ENCODE measurements around the gene WRNIP1. TPM values are rescaled to one million over a fixed set of nuclear protein-coding genes. Genes with fewer than 3 reads are reported as not detected.

Gene WRNIP1
- total and polyA plus RNA-seq, 9 of the 15 experiments (the other 6 are each of a cell fraction or from before 2014, with no cell fraction given), result 13.2 to 63.6 (median 48.6) TPM

DNA sequence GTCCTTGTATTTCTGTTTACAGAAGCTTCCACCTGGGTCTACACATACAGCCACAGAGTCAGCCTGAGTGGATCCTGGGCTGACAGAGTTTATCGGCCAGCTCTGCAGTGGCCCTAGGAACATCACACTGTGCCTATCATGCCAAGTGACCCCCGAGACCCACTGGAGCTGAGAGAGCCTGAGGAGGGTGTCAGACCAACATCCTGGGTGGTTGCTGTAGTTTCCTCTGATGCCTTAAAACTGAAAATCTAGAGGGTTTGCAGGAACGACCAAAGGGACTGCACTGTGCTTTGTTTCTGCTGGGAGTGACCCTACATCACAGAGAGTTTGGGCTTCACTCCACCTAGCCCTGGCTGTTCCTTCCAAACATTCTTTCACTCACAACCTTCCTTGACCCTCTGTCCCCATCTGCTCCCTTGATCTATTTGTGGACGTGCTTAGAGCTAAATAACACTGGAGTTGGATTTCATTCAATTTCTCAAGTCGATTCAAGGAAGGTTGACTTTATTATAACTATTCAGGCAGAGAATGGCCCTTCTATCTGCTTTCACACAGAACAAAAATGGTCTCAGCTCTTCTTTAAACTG is 32.6 kb upstream of the WRNIP1 start (continued):
- TF ChIP-seq ZNF212 (CRISPR knock-in tag; IDR thresholded peaks at IDR 0.05) (0 out of 2 replicates have a peak, but pooled peaks have one; percentile 34), CAMTA2 (CRISPR knock-in tag; conservative IDR thresholded peaks at IDR 0.05) (0 out of 2 replicates have a peak, but pooled peaks have one; percentile 31), HMG20B (CRISPR knock-in tag; IDR thresholded peaks at IDR 0.05) (no peak), ZC3H11A (IDR thresholded peaks at IDR 0.05; ENCODE audit: low read depth, low read length) (no peak), ZNF583 (CRISPR knock-in tag; IDR thresholded peaks at IDR 0.05) (0 out of 2 replicates have a peak, but pooled peaks have one; percentile 61), CBX1 (IDR thresholded peaks at IDR 0.05; ENCODE audit: low read depth) (no peak), HOMEZ (CRISPR knock-in tag; IDR thresholded peaks at IDR 0.05) (0 out of 2 replicates have a peak, but pooled peaks have one; percentile 12), SMAD4 (CRISPR knock-in tag; conservative IDR thresholded peaks at IDR 0.05) (0 out of 2 replicates have a peak, but pooled peaks have one; percentile 23), RBM22 (IDR thresholded peaks at IDR 0.05; ENCODE audit: low read depth, low read length, poor library complexity, severe bottlenecking) (no peak), KLF6 (CRISPR knock-in tag; IDR thresholded peaks at IDR 0.05; ENCODE audit: borderline replicate concordance) (no peak), OTX1 (CRISPR knock-in tag; IDR thresholded peaks at IDR 0.05) (0 out of 2 replicates have a peak, but pooled peaks have one; percentile 52), SP2 (IDR thresholded peaks at IDR 0.05; ENCODE audit: extremely low read depth, low read depth, low read length, poor library complexity, severe bottlenecking) (no peak), MAZ (CRISPR knock-in tag; conservative IDR thresholded peaks at IDR 0.05 in 1 of 2, IDR thresholded peaks at IDR 0.05 in 1 of 2) (0 out of 4 replicates have a peak, but pooled peaks of 1 of the 2 experiments have one; percentile 38), DMBX1 (CRISPR knock-in tag; IDR thresholded peaks at IDR 0.05; ENCODE audit: borderline replicate concordance) (peak; percentile 25; the same call in 1 of the 2 replicates), SRSF9 (IDR thresholded peaks at IDR 0.05; ENCODE audit: borderline replicate concordance, low read depth, low read length) (no peak), ZBTB17 (CRISPR knock-in tag; IDR thresholded peaks at IDR 0.05) (no peak), ERF (CRISPR knock-in tag; IDR thresholded peaks at IDR 0.05) (no peak), HDAC8 (tag; IDR thresholded peaks at IDR 0.05) (no peak), SP1 (CRISPR knock-in tag; IDR thresholded peaks at IDR 0.05) (0 out of 2 replicates have a peak, but pooled peaks have one; percentile 10)
- TF ChIP-seq, protein P1, sequence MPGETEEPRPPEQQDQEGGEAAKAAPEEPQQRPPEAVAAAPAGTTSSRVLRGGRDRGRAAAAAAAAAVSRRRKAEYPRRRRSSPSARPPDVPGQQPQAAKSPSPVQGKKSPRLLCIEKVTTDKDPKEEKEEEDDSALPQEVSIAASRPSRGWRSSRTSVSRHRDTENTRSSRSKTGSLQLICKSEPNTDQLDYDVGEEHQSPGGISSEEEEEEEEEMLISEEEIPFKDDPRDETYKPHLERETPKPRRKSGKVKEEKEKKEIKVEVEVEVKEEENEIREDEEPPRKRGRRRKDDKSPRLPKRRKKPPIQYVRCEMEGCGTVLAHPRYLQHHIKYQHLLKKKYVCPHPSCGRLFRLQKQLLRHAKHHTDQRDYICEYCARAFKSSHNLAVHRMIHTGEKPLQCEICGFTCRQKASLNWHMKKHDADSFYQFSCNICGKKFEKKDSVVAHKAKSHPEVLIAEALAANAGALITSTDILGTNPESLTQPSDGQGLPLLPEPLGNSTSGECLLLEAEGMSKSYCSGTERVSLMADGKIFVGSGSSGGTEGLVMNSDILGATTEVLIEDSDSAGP (CRISPR knock-in tag; IDR thresholded peaks at IDR 0.05), result 0 out of 2 replicates have a peak, but pooled peaks have one; percentile 23
- TF ChIP-seq, protein P2, sequence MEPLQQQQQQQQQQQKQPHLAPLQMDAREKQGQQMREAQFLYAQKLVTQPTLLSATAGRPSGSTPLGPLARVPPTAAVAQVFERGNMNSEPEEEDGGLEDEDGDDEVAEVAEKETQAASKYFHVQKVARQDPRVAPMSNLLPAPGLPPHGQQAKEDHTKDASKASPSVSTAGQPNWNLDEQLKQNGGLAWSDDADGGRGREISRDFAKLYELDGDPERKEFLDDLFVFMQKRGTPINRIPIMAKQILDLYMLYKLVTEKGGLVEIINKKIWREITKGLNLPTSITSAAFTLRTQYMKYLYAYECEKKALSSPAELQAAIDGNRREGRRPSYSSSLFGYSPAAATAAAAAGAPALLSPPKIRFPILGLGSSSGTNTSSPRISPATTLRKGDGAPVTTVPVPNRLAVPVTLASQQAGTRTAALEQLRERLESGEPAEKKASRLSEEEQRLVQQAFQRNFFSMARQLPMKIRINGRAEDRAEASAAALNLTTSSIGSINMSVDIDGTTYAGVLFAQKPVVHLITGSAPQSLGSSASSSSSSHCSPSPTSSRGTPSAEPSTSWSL (CRISPR knock-in tag; IDR thresholded peaks at IDR 0.05; ENCODE audit: borderline replicate concordance), result no peak
